IMR-90 (cell line): Measurements from ENCODE around the gene RNU1-4. TPM values are rescaled to one million over a fixed set of nuclear protein-coding genes. Genes with fewer than 3 reads are reported as not detected.
"Not testable (repeated sequence)": the region's sequence is repeated elsewhere in the genome, so short reads cannot be mapped to it uniquely, and the experiment has no call there.

ENCODE experiments used
- ATAC-seq: fragments of 200-7000 bp; cut with Tn5 transposase; 2 replicates; pipeline ENCODE4 v1.9.1; 2020; ENCODE audit warnings: low read depth, mild to moderate bottlenecking, moderate library complexity
- BruUV-seq: library from RNA; stranded (reverse); fragments of 400-500 nt; replicated peaks from 2 replicates; lab custom pipeline; 2021; lab: Mats Ljungman, UMichigan
- CTCF ChIA-PET: fragments of 300-600 bp; formaldehyde crosslinking; extraction: SDS; loops from one replicate; lab custom pipeline; 2021; ENCODE audit warnings: antibody characterized with exemption; lab: Yijun Ruan, JAX
- POLR2A ChIA-PET: fragments of 300-600 bp; sonication (Branson Sonifier 250); formaldehyde crosslinking; loops from one replicate; lab custom pipeline; 2022; ENCODE audit warnings: antibody characterized with exemption; ENCODE audit not compliant: unreplicated experiment; lab: Charles Lee
- DNase-seq: peaks from one replicate; pipeline ENCODE4 v3.0.0; 2013
- H2AFZ ChIP-seq: replicated peaks from 2 replicates; pipeline ENCODE3; 2013; ENCODE audit warnings: low read length, mild to moderate bottlenecking; ENCODE audit not compliant: poor library complexity
- H2AK5ac ChIP-seq: 2 replicates; pipeline ENCODE4 v1.6.1; 2013; ENCODE audit warnings: low read depth, low read length, inconsistent platforms
- H2AK9ac ChIP-seq: replicated peaks from 2 replicates; pipeline ENCODE3; 2013; ENCODE audit warnings: mild to moderate bottlenecking, low read depth, low read length, moderate library complexity; ENCODE audit not compliant: poor library complexity
- H2BK120ac ChIP-seq: 2 replicates; pipeline ENCODE4 v1.6.1; 2013; ENCODE audit warnings: low read depth, low read length, inconsistent platforms
- H2BK15ac ChIP-seq: 3 replicates; pipeline ENCODE4 v1.6.1; 2013; ENCODE audit warnings: low read depth, low read length, inconsistent platforms
- H2BK20ac ChIP-seq: 2 replicates; pipeline ENCODE4 v1.6.1; 2013; ENCODE audit warnings: low read depth, mild to moderate bottlenecking, inconsistent platforms, low read length, moderate library complexity
- H2BK5ac ChIP-seq: 2 replicates; pipeline ENCODE4 v1.6.1; 2013; ENCODE audit warnings: mild to moderate bottlenecking, low read depth, low read length, inconsistent platforms; ENCODE audit not compliant: poor library complexity, severe bottlenecking
- H3K14ac ChIP-seq: replicated peaks from 2 replicates; pipeline ENCODE4 v1.6.1; 2013; ENCODE audit warnings: low read depth, low read length, inconsistent platforms
- H3K18ac ChIP-seq: 2 replicates; pipeline ENCODE4 v1.6.1; 2013; ENCODE audit warnings: low read depth, low read length, control low read depth
- H3K23ac ChIP-seq: 2 replicates; pipeline ENCODE4 v1.6.1; 2013; ENCODE audit warnings: low read depth, low read length, inconsistent platforms
- H3K27ac ChIP-seq: 2 replicates; pipeline ENCODE4 v1.5.1; 2013; ENCODE audit warnings: mild to moderate bottlenecking, control low read depth, low read length; ENCODE audit not compliant: insufficient read depth
- H3K27me3 ChIP-seq: 2 replicates; pipeline ENCODE4 v1.6.1; 2013; ENCODE audit warnings: low read length; ENCODE audit not compliant: control insufficient read depth, insufficient read depth
- H3K36me3 ChIP-seq: 2 replicates; pipeline ENCODE4 v1.6.1; 2013; ENCODE audit warnings: low read length, mixed read lengths; ENCODE audit not compliant: control insufficient read depth, insufficient read depth
- H3K4ac ChIP-seq: 2 replicates; pipeline ENCODE4 v1.6.1; 2013; ENCODE audit warnings: low read depth, low read length, inconsistent platforms
- H3K4me1 ChIP-seq: 2 replicates; pipeline ENCODE4 v1.6.1; 2013; ENCODE audit warnings: low read length, mixed read lengths; ENCODE audit not compliant: control insufficient read depth, insufficient read depth
- H3K4me2 ChIP-seq: 2 replicates; pipeline ENCODE4 v1.6.1; 2013; ENCODE audit warnings: low read depth, mild to moderate bottlenecking, control low read depth, low read length, moderate library complexity
- H3K4me3 ChIP-seq: 2 replicates; pipeline ENCODE4 v1.5.1; 2013; ENCODE audit warnings: low read depth, mild to moderate bottlenecking, control low read depth, low read length, moderate library complexity; ENCODE audit not compliant: insufficient read depth
- H3K56ac ChIP-seq: 2 replicates; pipeline ENCODE4 v1.6.1; 2013; ENCODE audit warnings: low read length, inconsistent platforms; ENCODE audit not compliant: insufficient read depth; ENCODE audit errors: extremely low read depth
- H3K79me1 ChIP-seq, 2 experiments: 2 replicates each; pipeline ENCODE4 v1.6.1; 2013; ENCODE audit warnings: low read length in 2 of 2, inconsistent platforms in 1 of 2, low read depth in 1 of 2
- H3K9ac ChIP-seq: 2 replicates; pipeline ENCODE4 v1.6.1; 2013; ENCODE audit warnings: low read depth, low read length, control low read depth
- H3K9me1 ChIP-seq: 2 replicates; pipeline ENCODE4 v1.6.1; 2013; ENCODE audit warnings: low read length, inconsistent platforms; ENCODE audit not compliant: insufficient read depth
- H3K9me3 ChIP-seq: 2 replicates; pipeline ENCODE4 v1.6.1; 2013; ENCODE audit warnings: low read length; ENCODE audit not compliant: control insufficient read depth, insufficient read depth
- H4K20me1 ChIP-seq: 2 replicates; pipeline ENCODE4 v1.6.1; 2013; ENCODE audit warnings: low read length, inconsistent platforms; ENCODE audit not compliant: insufficient read depth
- H4K5ac ChIP-seq: 2 replicates; pipeline ENCODE4 v1.6.1; 2013; ENCODE audit warnings: mild to moderate bottlenecking, low read depth, low read length, control low read depth
- H4K8ac ChIP-seq, 2 experiments: 2 replicates each; pipeline ENCODE4 v1.6.1; 2013; ENCODE audit warnings: low read depth in 2 of 2, low read length in 2 of 2, control low read depth in 1 of 2, inconsistent platforms in 1 of 2
- H4K91ac ChIP-seq: 2 replicates; pipeline ENCODE4 v1.6.1; 2013; ENCODE audit warnings: low read depth, low read length, inconsistent platforms; ENCODE audit not compliant: insufficient read depth
- WGBS, 2 experiments: methylation state at CpG; one replicate each; pipeline versions ENCODE4 v1.1.5 to v1.1.7; 2013; ENCODE audit warnings: missing lambda C conversion rate in 2 of 2; ENCODE audit not compliant: insufficient read length in 1 of 2; ENCODE audit errors: extremely low coverage in 2 of 2; 5-methylcytosine and 5-hydroxymethylcytosine counted together
- dilution Hi-C: fragments of 300-500 bp; cut with HindIII; formaldehyde crosslinking; loops from one replicate; pipeline ENCODE4 v1.14.3; 2018; ENCODE audit warnings: low sequenced_read_pairs; ENCODE audit not compliant: unreplicated experiment
- in situ Hi-C: fragments of 300-500 bp; cut with MboI; formaldehyde crosslinking; loops from 3 replicates; pipeline ENCODE4 v1.14.3; 2019; ENCODE audit warnings: low sequenced_read_pairs, inconsistent platforms, mixed read lengths
- intact Hi-C: fragments of 100-400 bp; cut with micrococcal nuclease; formaldehyde crosslinking; loops from 2 replicates; pipeline ENCODE4 v1.10.0; 2022
- polyA plus RNA-seq, 3 experiments: library from polyadenylated mRNA; depleted of rRNA; stranded (reverse); fragments of >200 nt; gene quantifications; 2 replicates each; pipeline ENCODE4 v1.2.3, GENCODE V29; 2012; ENCODE audit warnings: low replicate concordance in 1 of 3
- total RNA-seq: library from RNA; depleted of rRNA; stranded (reverse); fragments of >200 nt; gene quantifications from 2 replicates; pipeline ENCODE4 v1.2.3, GENCODE V29; 2012

RNU1-4 gene
- total and polyA plus RNA-seq, 2 of the 4 experiments (the other 2 are of a cell fraction), result under 0.01 TPM; not detected in 1

DNA sequence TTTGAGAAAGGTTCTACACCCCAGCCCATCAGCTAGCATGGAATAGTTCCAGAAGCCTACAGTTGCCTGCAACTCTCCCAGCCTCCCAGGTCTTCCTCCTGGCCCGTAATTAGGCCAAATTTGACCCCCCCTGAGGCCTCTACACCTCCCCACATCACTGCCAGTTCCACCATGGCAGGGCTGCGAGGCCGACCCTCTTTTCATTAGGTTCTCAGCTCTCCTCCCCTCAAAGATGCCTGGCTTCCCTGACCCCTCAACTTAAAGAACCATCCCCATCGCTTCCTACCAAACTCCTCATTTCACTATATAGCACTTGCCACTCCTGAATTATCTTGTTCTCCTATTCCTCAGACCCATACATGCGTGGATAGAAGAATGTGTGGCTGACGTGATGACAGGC lies 27.3 kb upstream of the RNU1-4 start:
- CTCF ChIA-PET, H4K91ac ChIP-seq, DNase-seq: not testable (repeated sequence)

GRCh38 chr1:16713480-16713879 lies 26.8 kb upstream of the RNU1-4 start:
- H3K23ac ChIP-seq, POLR2A ChIA-PET, H4K91ac ChIP-seq, H2BK15ac ChIP-seq, intact Hi-C loops, H2AFZ ChIP-seq, H3K4me3 ChIP-seq, H3K27ac ChIP-seq, H3K9me1 ChIP-seq, H3K9me3 ChIP-seq, BruUV-seq, H3K9ac ChIP-seq, DNase-seq, H2AK5ac ChIP-seq, H3K4me2 ChIP-seq, H4K20me1 ChIP-seq, H3K14ac ChIP-seq, in situ Hi-C loops, H3K79me1 ChIP-seq, H4K8ac ChIP-seq, ATAC-seq, H3K56ac ChIP-seq, H3K36me3 ChIP-seq, H2BK5ac ChIP-seq, H3K4ac ChIP-seq, H4K5ac ChIP-seq, H3K4me1 ChIP-seq, H2BK120ac ChIP-seq, CTCF ChIA-PET, H2AK9ac ChIP-seq, H2BK20ac ChIP-seq, H3K18ac ChIP-seq, dilution Hi-C loops: not testable (repeated sequence)
- WGBS, 2 experiments, result no CpG with 5 or more reads among the region's 10 CpGs
- peaks cover 27% of the 10 kb centered on the region for H3K27me3 ChIP-seq

More for the DNA sequence above, 27.3 kb upstream of the RNU1-4 start:
- H3K36me3 ChIP-seq, H3K9ac ChIP-seq, intact Hi-C loops, H2AFZ ChIP-seq, BruUV-seq, H2BK15ac ChIP-seq, in situ Hi-C loops, H3K27ac ChIP-seq, H3K4me1 ChIP-seq, H2BK20ac ChIP-seq, H4K5ac ChIP-seq, H3K23ac ChIP-seq, H3K9me1 ChIP-seq, H4K8ac ChIP-seq, H2BK5ac ChIP-seq, H2BK120ac ChIP-seq, H4K20me1 ChIP-seq, H3K18ac ChIP-seq, H3K56ac ChIP-seq, H3K14ac ChIP-seq, H3K4me2 ChIP-seq, H3K4me3 ChIP-seq, dilution Hi-C loops, H3K4ac ChIP-seq, H2AK5ac ChIP-seq, ATAC-seq, H3K79me1 ChIP-seq, POLR2A ChIA-PET, H3K9me3 ChIP-seq, H2AK9ac ChIP-seq: not testable (repeated sequence)
- 38% methylated on average over 1 of the region's 6 CpGs; no CpG with 5 or more reads in 1 of the 2 experiments for WGBS, 2 experiments
- peaks cover 22% of the 10 kb centered on the region for H3K27me3 ChIP-seq
